Measurements from ENCODE around the gene GNAL.

DNA sequence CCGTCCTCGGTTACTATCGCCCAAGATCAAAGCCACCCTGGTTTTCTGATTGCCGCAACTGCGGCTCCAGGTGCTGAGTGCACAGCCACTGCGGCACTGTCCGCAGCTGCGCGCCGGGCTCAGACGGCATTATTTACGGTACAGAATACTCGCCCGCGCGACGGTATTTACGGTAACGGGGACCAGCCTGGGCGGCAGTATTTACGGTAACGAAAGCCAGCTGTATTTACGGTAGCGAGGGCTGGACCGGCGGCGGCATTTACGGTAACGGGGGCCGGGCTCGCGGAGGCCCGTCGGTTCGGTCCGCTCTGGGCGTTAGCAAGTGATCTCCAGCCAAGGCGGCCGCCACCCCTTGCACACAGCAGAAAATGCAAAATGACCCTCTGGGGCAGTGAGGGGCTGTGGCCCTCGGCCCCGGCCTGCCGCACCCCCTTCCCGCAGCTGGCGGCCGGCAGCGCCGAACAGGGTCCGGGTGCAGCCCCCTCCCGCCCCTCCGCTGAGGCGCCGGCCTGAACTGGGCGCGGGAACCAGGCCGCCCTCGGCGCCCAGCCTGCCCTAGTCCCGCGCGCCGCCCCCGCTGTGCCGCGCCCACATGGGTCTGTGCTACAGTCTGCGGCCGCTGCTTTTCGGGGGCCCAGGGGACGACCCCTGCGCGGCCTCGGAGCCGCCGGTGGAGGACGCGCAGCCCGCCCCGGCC is at the start of gene GNAL:
- no peak for TF ChIP-seq POLR2A (IDR thresholded peaks at IDR 0.05)
- TF ChIP-seq, protein P1, sequence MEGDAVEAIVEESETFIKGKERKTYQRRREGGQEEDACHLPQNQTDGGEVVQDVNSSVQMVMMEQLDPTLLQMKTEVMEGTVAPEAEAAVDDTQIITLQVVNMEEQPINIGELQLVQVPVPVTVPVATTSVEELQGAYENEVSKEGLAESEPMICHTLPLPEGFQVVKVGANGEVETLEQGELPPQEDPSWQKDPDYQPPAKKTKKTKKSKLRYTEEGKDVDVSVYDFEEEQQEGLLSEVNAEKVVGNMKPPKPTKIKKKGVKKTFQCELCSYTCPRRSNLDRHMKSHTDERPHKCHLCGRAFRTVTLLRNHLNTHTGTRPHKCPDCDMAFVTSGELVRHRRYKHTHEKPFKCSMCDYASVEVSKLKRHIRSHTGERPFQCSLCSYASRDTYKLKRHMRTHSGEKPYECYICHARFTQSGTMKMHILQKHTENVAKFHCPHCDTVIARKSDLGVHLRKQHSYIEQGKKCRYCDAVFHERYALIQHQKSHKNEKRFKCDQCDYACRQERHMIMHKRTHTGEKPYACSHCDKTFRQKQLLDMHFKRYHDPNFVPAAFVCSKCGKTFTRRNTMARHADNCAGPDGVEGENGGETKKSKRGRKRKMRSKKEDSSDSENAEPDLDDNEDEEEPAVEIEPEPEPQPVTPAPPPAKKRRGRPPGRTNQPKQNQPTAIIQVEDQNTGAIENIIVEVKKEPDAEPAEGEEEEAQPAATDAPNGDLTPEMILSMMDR (IDR thresholded peaks at IDR 0.05 in 8 of 11, conservative IDR thresholded peaks at IDR 0.05 in 3 of 11), result no peak

Data from spleen (tissue), 7 donors.